AG04450 (cell line): ENCODE results near the gene NCBP3. TPM values are rescaled to one million over a fixed set of nuclear protein-coding genes. Genes with fewer than 3 reads are reported as not detected.

Experiments used
- CTCF ChIA-PET: fragments of 300-600, 350-600 bp; formaldehyde crosslinking; extraction: SDS; loops from one replicate; lab custom pipeline; 2022; ENCODE audit warnings: antibody characterized with exemption, inconsistent platforms; lab: Charles Lee
- POLR2A ChIA-PET: fragments of 350-600 bp; formaldehyde crosslinking; extraction: SDS; loops from one replicate; lab custom pipeline; 2021; ENCODE audit warnings: antibody characterized with exemption, inconsistent platforms; lab: Yijun Ruan, JAX
- DNase-seq: peaks from one replicate; pipeline ENCODE4 v3.0.0-alpha.2; 2011; ENCODE audit warnings: low read depth, low spot score
- H3K27ac ChIP-seq: one replicate; pipeline ENCODE4 v1.5.1; 2012; ENCODE audit warnings: low read depth, low read length, control low read depth
- H3K27me3 ChIP-seq: one replicate; pipeline ENCODE4 v1.6.0; 2012; ENCODE audit warnings: low read length; ENCODE audit not compliant: control insufficient read depth, insufficient read depth
- H3K4me3 ChIP-seq: 2 replicates; pipeline ENCODE4 v1.5.1; 2011; ENCODE audit warnings: mild to moderate bottlenecking, low read depth, low read length, control low read depth
- H3K9me3 ChIP-seq: 2 replicates; pipeline ENCODE4 v1.5.1; 2012; ENCODE audit warnings: low read length; ENCODE audit not compliant: control insufficient read depth, insufficient read depth
- CTCF ChIP-seq: IDR thresholded peaks from 2 replicates; pipeline ENCODE4 v1.5.1; 2011; ENCODE audit warnings: low read depth, low read length, control low read depth, inconsistent platforms
- polyA plus RNA-seq: library from polyadenylated mRNA; depleted of rRNA; stranded (reverse); fragments of >200 nt; gene quantifications from 2 replicates; pipeline ENCODE4 v1.2.3, GENCODE V29; 2011; rRNA removed

Gene NCBP3
- polyA plus RNA-seq, 1 experiment: 28.5 TPM

- Histone ChIP-seq H3K27me3 (peaks cover 10% of the 10 kb centered on the region), H3K27ac (no peak overlapping the region), H3K9me3 (no peaks in the 10 kb centered on the region; the same call in none of the 2 replicates), H3K4me3 (no peak overlapping the region)
- TF ChIP-seq CTCF: no peak
- DNase-seq: no peak
- ChIA-PET CTCF (no interaction called here), POLR2A (no interaction called here)
Observed at GRCh38 chr17:3754066-3754457, 92.0 kb downstream of the NCBP3 start.

GRCh38 chr17:3753624-3754023 lies 92.4 kb downstream of the NCBP3 start:
- DNase-seq: no peak
- Histone ChIP-seq H3K27ac (no peak overlapping the region), H3K4me3 (no peak overlapping the region), H3K9me3 (no peaks in the 10 kb centered on the region; the same call in 1 of the 2 replicates), H3K27me3 (peaks cover 10% of the 10 kb centered on the region)
- CTCF ChIA-PET: no interaction called here
- TF ChIP-seq CTCF: no peak
- POLR2A ChIA-PET: no interaction called here

Other genes with a start within 250 kb of the NCBP3 start
- 1.1 and 1.2 TPM in 2 replicates for gene TRPV1, start 236.8 kb downstream of the NCBP3 start, polyA plus RNA-seq
- gene SHPK, start 210.0 kb downstream of the NCBP3 start, polyA plus RNA-seq: 8.7 and 10.9 TPM in 2 replicates
- gene CTNS, start 209.5 kb downstream of the NCBP3 start, polyA plus RNA-seq: 4.2 and 5.7 TPM in 2 replicates
- 163 and 178 TPM in 2 replicates for gene TAX1BP3, start 177.7 kb downstream of the NCBP3 start, polyA plus RNA-seq
- gene EMC6, start 177.4 kb downstream of the NCBP3 start, polyA plus RNA-seq: 23.4 and 28.9 TPM in 2 replicates
- 4.5 and 6.4 TPM in 2 replicates for gene P2RX5, start 150.1 kb downstream of the NCBP3 start, polyA plus RNA-seq
- gene HASPIN, start 122.3 kb downstream of the NCBP3 start, polyA plus RNA-seq: 1.3 and 1.6 TPM in 2 replicates
- gene ITGAE, start 45.1 kb downstream of the NCBP3 start, polyA plus RNA-seq: 76.7 and 98.1 TPM in 2 replicates
- gene CAMKK1, start 46.8 kb upstream of the NCBP3 start, polyA plus RNA-seq: 2.8 and 3.3 TPM in 2 replicates
- gene P2RX1, start 70.2 kb upstream of the NCBP3 start, polyA plus RNA-seq: 0.05 TPM in 1 of 2 replicates, not detected in the other
- 0.46 and 0.48 TPM in 2 replicates for gene ATP2A3, start 118.2 kb upstream of the NCBP3 start, polyA plus RNA-seq